ENCODE results near the gene PSMD14. TPM values are rescaled to one million over a fixed set of nuclear protein-coding genes. Genes with fewer than 3 reads are reported as not detected.

The PSMD14 gene
- total and polyA plus RNA-seq, 2 of the 8 experiments (the other 6 are each of a cell fraction or from before 2014, with no cell fraction given), result 53.9 to 88.7 TPM

- TF ChIP-seq KDM4A (IDR thresholded peaks at IDR 0.05; ENCODE audit: low read depth, low read length, severe bottlenecking), result peak; percentile 66
- TF ChIP-seq KDM5A (IDR thresholded peaks at IDR 0.05; ENCODE audit: low read length), result peak; percentile 59; the same call in 1 of the 2 replicates
- peak; percentile 91 for TF ChIP-seq TAF1 (IDR thresholded peaks at IDR 0.05; ENCODE audit: low read depth, low read length)
- TF ChIP-seq CBX5 (IDR thresholded peaks at IDR 0.05; ENCODE audit: low read depth, low read length), result no peak
- TF ChIP-seq EGR1 (IDR thresholded peaks at IDR 0.05; ENCODE audit: borderline replicate concordance, low read depth, low read length), result no peak
- TF ChIP-seq, protein P1, sequence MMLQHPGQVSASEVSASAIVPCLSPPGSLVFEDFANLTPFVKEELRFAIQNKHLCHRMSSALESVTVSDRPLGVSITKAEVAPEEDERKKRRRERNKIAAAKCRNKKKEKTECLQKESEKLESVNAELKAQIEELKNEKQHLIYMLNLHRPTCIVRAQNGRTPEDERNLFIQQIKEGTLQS (IDR thresholded peaks at IDR 0.05; ENCODE audit: insufficient read depth, low read depth, low read length), result no peak
- TF ChIP-seq GTF2F1 (IDR thresholded peaks at IDR 0.05; ENCODE audit: borderline replicate concordance, low read depth, low read length), result 0 out of 2 replicates have a peak, but pooled peaks have one; percentile 67
- TF ChIP-seq MAFK (IDR thresholded peaks at IDR 0.05; ENCODE audit: low read depth, low read length), result peak; percentile 68; the same call in 1 of the 2 replicates
- no peak for TF ChIP-seq RNF2 (IDR thresholded peaks at IDR 0.05; ENCODE audit: borderline replicate concordance, low read depth, low read length, missing control alignments, poor library complexity, severe bottlenecking)
- TF ChIP-seq POU5F1 (IDR thresholded peaks at IDR 0.05; ENCODE audit: low read depth, low read length), result no peak
- TF ChIP-seq NANOG (IDR thresholded peaks at IDR 0.05; ENCODE audit: insufficient read depth, low read depth, low read length, poor library complexity, severe bottlenecking), result no peak
- peak; percentile 92 for TF ChIP-seq POLR2AphosphoS5 (IDR thresholded peaks at IDR 0.05; ENCODE audit: low read depth, low read length)
- TF ChIP-seq EZH2 (IDR thresholded peaks at IDR 0.05; ENCODE audit: low read depth, low read length, severe bottlenecking), result no peak
- TF ChIP-seq TAF7 (optimal IDR thresholded peaks at IDR 0.05; ENCODE audit: borderline replicate concordance, low read depth, low read length), result peak; percentile 84
- 0 out of 2 replicates have a peak, but pooled peaks have one; percentile 40 for TF ChIP-seq YY1 (IDR thresholded peaks at IDR 0.05; ENCODE audit: low read depth, low read length)
- TF ChIP-seq, protein P2, sequence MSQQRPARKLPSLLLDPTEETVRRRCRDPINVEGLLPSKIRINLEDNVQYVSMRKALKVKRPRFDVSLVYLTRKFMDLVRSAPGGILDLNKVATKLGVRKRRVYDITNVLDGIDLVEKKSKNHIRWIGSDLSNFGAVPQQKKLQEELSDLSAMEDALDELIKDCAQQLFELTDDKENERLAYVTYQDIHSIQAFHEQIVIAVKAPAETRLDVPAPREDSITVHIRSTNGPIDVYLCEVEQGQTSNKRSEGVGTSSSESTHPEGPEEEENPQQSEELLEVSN (IDR thresholded peaks at IDR 0.05), result no peak
- TF ChIP-seq CEBPB (IDR thresholded peaks at IDR 0.05; ENCODE audit: low read depth, low read length), result no peak
- TF ChIP-seq ZNF274 (IDR thresholded peaks at IDR 0.05; ENCODE audit: borderline replicate concordance, extremely low read depth, low read length), result no peak
- TF ChIP-seq SIX5 (IDR thresholded peaks at IDR 0.05; ENCODE audit: low read depth, low read length), result no peak
- no peak for TF ChIP-seq SRF (IDR thresholded peaks at IDR 0.05; ENCODE audit: low read depth, low read length)
- peak; percentile 85 for TF ChIP-seq TBP (IDR thresholded peaks at IDR 0.05; ENCODE audit: low read depth, low read length)
- TF ChIP-seq EP300 (IDR thresholded peaks at IDR 0.05; ENCODE audit: borderline replicate concordance in 1 of 2, low read depth in 2 of 2, low read length in 2 of 2), result peak in 1 of 2 experiments; percentile 51; a peak in 1 of 3 replicates
- TF ChIP-seq TEAD4 (IDR thresholded peaks at IDR 0.05; ENCODE audit: low read depth, low read length), result no peak
Observed at GRCh38 chr2:161308178-161308955, at the start of gene PSMD14 (continued).

Data from H1 (cell line).